ENCODE data around the gene HOXB1.
"Not testable (repeated sequence)": the region's sequence is repeated elsewhere in the genome, so short reads cannot be mapped to it uniquely, and the experiment has no call there.

The HOXB1 gene

GRCh38 chr17:48543107-48543853, 12.5 kb upstream of the HOXB1 start:
- DNase-seq (ENCODE audit: low read depth, low spot score): peak; percentile 87

- DNase-seq (ENCODE audit: low read depth, low spot score): no peak
Observed at GRCh38 chr17:48542698-48543106, 11.9 kb upstream of the HOXB1 start.

- DNase-seq (ENCODE audit: low read depth, low spot score): peak; percentile 69
Observed at GRCh38 chr17:48542114-48542656, 11.4 kb upstream of the HOXB1 start.

- DNase-seq (ENCODE audit: low read depth, low spot score): no peak
Observed at GRCh38 chr17:48541577-48542113, 10.8 kb upstream of the HOXB1 start.

DNA sequence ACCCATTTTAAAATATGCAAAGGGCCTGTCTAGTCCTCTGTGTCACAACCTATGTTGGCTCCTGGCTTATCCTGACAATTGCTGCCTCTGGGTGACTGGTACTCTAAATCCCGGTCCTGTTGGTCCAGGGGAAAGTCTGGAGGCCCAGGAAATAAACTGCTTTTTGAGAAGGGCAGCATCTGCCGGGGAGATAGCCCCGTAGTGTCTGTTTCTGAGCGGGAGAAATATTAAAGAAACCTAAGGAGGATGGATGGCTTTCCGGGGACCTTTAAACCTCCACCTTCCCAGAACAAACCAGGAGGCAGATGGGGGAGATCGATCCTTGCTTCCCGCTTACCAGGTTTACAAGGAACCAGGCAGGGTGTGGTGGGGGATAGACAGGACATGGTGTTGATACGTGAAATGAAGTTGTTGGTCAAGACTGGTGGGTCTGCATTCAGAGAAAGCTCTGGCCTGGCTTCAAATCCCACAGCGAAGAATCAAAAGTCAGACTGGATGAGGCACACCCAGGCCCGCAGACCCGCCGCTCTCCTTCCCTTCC, 10.3 kb upstream of the HOXB1 start:
- DNase-seq (ENCODE audit: low read depth, low spot score): peak; percentile 54

- no peak for DNase-seq (ENCODE audit: low read depth, low spot score)
Observed at GRCh38 chr17:48540213-48540612, 9.4 kb upstream of the HOXB1 start.

DNA sequence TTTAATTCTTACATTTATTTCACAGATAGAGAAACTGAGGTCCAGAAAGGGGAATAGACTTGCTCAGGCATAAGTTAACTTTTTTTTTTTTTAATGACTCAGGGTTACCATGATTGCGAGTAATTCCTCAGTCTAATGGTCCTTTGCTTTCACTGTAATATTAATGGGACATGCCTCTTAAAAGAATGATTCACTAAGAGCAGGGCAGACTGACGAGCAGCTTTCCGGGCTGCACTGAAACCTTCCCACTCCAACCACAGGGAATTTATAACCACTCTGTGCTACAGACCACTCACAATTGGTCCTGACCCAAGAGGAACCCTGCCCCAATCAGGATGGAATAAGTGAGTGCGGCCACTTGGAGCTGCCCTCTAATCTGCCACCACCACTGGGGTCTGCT, 8.4 kb upstream of the HOXB1 start:
- DNase-seq (ENCODE audit: low read depth, low spot score): no peak

DNA sequence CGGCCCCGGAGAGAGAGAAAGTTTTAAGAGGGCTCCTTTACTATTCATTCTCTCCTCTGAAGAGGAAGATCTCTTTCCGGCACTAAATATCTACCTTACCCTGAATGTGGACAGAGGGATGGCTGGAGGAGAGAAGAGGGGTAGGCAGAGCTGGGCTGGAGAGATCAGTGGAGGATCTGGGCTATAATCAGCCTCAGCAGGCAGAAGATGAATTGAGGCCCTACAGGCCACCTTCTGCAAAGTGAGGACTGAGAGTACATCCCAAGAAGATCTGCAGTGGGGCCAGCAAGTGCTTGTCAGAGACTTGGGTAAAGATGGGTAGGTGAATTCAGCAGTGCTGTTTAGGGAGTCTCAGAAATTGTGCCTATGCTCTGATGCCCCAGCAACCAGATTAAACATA, 6.5 kb upstream of the HOXB1 start:
- DNase-seq (ENCODE audit: low read depth, low spot score): no peak

DNA sequence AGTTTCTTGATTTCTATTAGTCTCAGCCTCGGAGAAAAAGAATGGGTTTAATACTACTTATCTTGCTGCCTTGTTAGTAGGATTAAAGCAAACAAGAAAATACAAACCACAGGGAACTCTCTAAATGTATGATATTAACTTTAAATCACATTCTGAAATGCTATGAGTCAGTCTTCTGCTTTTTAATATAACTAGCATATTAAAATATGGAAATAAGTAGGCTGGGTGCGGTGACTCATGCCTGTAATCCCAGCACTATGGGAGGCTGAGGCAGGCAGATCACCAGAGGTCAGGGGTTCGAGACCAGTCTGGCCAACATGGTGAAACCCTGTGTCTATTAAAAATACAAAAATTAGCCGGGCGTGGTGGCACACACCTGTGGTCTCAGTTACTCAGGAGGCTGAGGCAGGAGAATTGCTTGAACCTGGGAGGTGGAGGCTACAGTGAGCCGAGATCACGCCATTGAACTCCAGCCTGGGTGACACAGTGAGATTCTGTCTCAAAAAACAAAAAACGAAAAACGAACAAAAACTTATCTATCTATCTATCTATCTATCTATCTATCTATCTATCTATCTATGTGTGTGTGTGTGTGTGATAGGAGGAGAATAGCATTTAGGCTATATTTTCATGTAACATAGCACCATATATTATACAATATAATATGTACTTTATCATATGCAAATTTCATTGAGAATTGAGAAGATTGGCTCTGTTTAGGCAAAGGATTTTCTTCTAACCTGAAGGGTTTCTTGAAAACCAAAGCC, 5.2 kb upstream of the HOXB1 start:
- DNase-seq (ENCODE audit: low read depth, low spot score): not testable (repeated sequence)

DNA sequence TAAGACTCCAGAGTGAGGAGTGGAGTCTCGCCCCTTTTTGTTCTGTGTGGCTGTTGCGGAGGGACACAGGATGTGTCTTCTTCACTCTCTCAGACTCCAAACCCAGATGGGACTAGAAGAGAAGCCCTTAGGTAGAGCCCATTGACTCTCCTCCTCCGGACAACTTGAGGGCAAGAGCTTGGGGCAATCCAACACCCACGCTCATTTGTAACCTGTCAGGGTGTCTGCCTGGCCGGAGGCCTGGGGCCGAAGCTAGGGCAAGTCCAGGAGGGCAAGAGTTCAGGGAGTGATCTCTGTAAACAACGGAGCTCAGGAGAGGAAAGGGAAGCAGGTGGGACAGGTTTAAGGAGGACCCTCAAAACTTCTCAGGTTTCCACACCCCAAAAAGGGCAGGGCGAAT, 1.4 kb upstream of the HOXB1 start:
- DNase-seq (ENCODE audit: low read depth, low spot score): peak; percentile 60

DNA sequence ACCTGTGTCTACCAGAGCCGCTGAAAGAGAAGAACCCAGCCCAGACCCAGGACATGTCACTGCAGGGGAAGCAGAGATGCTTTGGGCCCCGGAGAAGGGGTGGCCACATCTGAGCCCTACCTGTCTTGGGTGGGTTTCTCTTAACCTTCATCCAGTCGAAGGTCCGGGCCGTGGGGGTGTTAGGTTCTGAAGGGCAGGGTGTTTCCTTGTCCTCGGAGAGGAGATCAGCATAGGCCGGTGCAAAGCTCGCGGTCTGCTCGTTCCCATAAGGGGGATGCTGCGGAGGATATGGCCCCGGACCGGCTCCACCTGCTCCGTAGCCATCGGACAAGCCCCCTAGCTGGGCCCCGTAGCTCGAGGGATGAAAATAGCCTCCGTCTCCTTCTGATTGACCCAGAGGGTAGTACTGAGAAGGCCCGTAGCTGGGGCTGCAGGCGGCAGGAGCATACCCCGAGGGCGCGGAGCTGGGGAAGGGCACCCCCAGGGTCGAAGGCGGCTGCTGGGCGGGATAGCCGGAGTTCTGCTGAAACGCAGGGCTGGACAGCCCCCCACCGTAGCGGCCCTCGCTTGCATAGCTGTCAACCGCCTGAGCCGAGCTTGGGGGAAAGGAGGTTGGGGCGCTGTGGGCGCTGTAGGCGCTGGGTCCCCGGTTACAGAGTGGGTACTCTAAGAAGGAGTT, 464 bp downstream of the HOXB1 start:
- no peak for DNase-seq (ENCODE audit: low read depth, low spot score)

- peak; percentile 84 for DNase-seq (ENCODE audit: low read depth, low spot score)
Observed at GRCh38 chr17:48529683-48530009, 1.2 kb downstream of the HOXB1 start.

DNA sequence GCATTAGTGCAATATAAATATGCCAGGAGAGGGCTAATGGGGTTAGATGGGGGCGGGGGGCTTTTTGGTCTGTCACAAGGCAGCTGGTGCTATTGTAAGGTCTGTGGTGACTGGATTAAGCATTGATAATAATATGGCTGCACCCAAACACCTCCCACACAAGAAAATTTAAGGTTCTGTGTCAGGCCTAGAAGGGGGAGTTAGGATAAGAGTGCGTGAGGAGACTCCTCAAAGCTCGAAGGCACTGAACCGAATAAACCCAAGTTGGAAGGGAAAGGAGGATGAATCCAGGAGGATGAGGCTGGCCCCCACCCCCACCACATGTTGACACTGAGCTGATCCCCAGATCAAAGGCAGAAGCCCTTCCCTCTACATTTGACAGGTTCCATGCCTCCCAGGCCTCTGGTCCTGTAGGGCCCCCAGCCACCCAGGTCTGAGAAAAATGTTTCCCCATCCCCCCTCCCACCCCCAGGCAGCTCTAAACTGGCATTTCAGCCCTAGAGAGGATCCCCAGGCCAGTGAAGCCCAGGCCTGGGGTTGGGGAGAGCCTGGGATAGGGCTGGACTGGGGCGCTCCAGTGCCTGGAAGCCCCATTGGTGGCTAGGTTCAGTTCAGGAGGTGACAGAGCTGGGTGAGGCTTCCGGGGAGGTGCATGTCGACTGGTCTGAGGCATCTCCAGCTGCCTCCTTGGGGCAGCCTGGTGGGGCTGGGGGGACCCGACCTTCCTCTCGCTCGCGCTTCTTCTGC, 1.7 kb downstream of the HOXB1 start:
- DNase-seq (ENCODE audit: low read depth, low spot score): peak; percentile 85

DNA sequence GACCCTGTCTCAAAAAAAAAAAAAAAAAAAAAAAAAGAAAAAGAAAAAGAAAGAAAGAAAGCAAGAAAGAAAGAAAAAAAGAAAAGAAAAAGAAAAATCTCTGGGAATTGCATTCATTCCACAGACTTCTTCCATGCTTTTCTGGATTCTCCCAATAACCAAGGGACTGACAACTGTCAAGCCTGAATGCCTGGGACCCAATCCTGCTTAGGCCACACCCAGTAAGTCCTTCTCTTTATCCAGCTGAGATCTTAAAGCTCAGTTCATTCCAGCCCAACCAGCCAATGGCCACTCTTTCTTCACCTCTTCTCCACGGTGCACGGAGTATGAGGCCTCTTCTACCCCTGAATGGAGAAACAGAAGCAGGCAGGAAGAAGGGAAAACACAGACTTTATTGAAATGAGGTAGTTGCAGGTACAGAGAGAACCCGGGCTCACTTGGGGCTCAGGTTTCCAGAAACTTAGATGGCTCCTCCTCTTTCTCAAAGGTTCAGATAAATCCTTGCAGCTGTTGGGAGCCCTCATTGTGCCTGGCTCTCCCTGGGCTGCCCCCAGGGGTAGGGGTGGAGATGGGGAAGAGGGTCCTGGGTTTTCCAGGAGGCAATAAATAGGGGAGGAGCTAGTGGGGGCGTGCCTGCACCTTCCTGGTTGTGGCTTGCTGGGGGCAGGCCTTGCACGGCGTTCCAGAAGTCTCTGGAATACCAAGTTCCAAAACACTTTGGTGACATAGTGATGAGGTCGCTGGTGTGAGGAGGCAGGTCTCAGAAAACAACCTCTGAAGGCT, 2.5 kb downstream of the HOXB1 start:
- peak; percentile 94 for DNase-seq (ENCODE audit: low read depth, low spot score)

GRCh38 chr17:48527547-48527932, 3.3 kb downstream of the HOXB1 start:
- peak; percentile 62 for DNase-seq (ENCODE audit: low read depth, low spot score)

DNA sequence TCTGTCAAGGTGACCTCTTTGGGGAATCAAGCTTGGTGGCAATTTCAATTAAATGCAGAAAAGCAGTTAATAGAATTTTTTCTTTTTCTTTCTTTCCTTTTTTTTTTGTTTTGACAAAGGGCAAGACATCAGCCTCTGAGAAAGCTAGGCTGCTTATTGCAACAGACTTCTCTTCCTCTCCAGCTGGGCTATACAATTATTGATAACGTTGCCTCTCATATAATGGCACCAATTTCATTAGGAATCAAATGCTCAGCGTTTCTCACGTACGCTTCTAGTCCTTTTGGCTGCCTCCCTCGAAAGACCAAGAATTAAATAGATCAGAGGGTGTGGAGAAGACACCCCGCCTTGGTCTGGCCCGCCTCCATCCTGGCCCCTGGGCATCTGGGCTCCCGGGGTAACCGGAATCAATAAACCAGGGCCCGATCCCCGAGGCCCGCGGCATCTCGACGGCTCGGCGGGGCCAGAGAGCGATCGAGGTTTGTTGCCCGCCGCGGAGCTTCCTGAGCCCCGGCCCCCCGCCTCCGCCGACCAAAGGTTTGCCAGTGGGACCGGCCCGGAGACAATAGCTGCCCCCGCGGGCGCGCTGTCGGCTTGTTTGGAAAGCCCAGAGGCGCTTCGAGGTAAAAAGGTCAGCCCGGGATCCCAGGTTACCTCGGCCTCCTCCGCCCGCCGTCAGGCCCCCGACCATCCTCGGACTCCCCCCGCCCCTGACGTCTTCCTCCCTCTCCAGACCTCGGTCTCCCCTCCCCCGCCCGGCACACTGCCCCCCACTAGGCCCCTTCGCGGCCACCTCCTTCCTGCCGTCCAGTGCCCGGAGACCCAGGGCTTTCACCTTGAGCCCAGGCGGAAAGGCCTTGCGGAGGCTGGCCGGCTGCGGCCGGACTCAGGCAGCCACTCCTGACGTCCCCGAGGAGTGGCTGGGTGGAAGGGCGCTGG, 3.9 kb downstream of the HOXB1 start:
- peak; percentile 86 for DNase-seq (ENCODE audit: low read depth, low spot score)

GRCh38 chr17:48523010-48523409, 7.8 kb downstream of the HOXB1 start:
- no peak for DNase-seq (ENCODE audit: low read depth, low spot score)

DNA sequence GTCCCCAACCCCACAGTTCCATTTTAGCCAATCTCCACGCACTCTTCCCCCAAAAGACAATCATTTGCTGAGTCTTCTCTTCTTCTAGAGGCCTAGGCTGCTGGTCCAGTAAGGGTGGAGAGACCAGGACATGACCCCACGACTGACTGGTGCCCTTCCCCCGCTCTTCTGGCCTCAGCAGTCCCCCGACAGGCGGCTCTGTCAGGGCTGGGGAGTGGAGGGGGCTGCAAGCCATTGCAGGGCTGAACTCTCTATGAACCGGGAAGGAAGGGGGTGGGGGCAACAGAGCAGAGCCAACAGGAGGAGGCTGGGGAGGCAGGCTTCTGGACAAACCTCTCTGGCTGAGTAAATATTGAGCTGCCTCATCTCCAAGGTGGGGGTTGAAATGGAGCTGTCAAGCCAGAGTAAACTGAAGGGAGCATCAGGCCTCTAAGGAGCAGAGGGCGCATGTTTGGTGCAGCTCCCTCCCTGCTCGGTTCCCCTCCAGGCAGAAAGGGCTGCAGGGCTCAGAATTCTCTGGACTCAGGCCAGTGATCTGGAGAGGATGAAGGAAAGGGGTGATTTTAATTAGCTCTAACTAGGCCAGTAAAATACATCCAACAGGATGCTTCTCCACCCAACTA, 8.7 kb downstream of the HOXB1 start:
- DNase-seq (ENCODE audit: low read depth, low spot score): peak; percentile 92

- DNase-seq (ENCODE audit: low read depth, low spot score): peak; percentile 81
Observed at GRCh38 chr17:48520631-48521079, 10.2 kb downstream of the HOXB1 start.
